GM21381 (cell line): ENCODE data around the gene SMIM38.
"Not testable (repeated sequence)": the region's sequence is repeated elsewhere in the genome, so short reads cannot be mapped to it uniquely, and the experiment has no call there.

Experiments used
- ATAC-seq: cut with Tn5 transposase; IDR thresholded peaks from one replicate; pipeline ENCODE4 v1.9.1; 2021; ENCODE audit warnings: mild to moderate bottlenecking, moderate library complexity; ENCODE audit not compliant: unreplicated experiment

Gene SMIM38

GRCh38 chr11:69137151-69137844, 18.4 kb upstream of the SMIM38 start:
- no peak for ATAC-seq

DNA sequence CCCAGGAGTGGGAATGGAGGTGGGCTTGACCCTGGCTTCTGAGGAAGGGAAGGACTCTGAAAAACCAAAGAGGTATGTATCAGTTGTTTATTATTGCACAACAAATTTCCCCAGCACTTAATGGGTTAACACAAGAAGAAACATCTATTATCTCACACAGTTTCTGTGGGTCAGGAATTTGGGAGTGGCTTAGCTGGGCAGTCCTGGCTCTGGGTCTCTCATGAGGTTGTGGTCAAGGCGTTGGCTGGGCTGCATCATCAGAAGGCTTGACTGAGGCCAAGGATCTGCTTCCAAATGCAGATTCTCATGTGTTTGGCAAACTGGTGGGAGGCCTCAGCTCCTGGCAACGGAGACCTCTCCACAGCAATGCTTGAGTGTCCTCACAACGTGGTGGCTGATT, 17.5 kb upstream of the SMIM38 start:
- ATAC-seq = no peak

DNA sequence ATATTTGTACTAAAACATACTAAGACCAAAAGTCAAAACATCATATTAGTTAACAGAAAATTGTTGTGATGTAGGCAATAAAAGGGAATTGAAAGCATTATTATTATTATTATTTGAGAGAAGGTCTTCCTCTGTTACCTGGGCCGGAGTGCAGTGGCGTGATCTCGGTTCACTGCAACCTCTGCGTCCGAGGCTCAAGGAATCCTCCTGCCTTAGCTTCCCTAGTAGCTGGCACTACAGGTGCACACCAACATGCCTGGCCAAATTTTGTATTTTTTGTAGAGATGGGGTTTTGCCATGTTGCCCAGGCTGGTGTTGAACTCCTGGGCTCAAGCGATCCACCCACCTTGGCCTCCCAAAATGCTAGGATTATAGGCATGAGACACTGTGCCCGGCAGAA, 15.6 kb upstream of the SMIM38 start:
- ATAC-seq = not testable (repeated sequence)

DNA sequence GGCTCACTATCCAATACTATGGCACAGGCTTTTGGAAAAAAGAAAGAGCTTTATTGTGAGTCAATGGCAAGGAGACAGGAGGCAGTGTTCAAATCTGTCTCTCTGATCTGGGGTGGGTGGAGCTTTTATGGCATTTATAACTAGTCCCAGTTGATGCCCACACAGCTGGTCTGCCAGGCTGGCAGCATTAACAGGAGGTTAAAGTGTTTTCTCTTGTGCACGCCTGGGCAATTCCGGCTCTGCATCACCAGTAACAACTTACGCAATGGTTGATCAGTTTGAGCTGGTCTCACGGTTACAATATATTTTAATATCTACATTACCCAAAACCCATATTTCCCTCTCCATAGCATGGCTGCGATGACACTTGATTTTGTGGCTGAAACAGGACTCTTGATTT, 15.1 kb upstream of the SMIM38 start:
- no peak for ATAC-seq

DNA sequence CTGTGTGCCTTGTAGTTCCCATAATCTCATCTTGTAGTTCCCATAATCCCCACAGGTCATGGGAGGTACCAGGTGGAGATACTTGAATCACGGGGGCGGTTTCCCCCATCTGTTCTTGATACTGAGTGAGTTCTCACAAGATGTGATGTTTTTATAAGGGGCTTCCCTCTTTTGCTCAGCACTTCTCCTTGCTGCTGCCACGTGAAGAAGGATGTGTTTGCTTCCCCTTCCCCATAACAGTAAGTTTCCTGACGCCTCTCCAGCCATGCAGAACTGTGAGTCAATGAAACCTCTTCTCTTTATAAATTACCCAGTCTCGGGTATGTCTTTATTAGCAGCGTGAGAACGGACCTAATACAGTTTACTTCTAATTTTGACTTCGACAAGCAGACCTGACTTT, 14.0 kb upstream of the SMIM38 start:
- ATAC-seq = no peak

- ATAC-seq = no peak
These were observed 12.8 kb upstream of the SMIM38 start for GRCh38 chr11:69142895-69143294.

- no peak for ATAC-seq
These were observed 11.3 kb upstream of the SMIM38 start for GRCh38 chr11:69144316-69145049.

- no peak for ATAC-seq
These were observed 10.7 kb upstream of the SMIM38 start for GRCh38 chr11:69145050-69145380.

DNA sequence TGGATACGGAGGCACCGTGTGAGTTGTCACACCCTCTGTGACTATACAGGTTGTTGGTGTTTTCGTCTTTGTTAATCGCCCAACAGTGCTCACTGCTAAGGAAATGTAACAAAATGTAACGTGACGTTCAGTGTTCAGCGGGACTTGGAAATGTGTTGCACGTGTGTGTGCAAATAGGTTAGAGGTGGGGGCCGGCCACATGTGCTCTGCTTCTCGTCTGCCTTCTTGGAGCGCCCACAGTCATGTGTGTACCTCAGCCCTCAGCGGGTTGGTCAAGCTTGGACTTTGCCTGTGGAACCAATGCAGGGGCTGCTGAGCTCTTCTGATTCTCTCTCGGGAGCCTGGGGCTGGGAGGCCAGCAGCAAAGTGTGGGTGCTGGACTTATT, 7.4 kb upstream of the SMIM38 start:
- ATAC-seq = no peak

DNA sequence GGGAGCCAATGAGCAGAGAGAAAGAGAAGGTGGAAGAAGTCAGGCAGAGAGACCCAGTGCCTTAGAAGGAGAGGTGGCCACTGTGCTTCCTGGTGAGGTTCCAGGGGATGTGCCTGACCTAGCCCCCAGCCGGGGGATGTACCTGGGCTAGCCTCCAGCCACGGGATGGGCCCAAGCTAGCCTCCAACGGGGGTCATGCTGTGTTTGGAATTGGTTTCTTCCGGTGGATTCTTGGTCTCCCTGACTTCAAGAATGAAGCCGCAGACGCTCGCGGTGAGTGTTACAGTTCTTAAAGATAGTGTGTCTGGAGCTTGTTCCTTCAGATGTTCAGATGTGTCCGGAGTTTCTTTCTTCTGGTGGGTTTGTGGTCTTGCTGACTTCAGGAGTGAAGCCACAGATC, 6.9 kb upstream of the SMIM38 start:
- ATAC-seq = no peak

- not testable (repeated sequence) for ATAC-seq
These were observed 6.2 kb upstream of the SMIM38 start for GRCh38 chr11:69149338-69150045.

- no peak for ATAC-seq
These were observed 5.6 kb upstream of the SMIM38 start for GRCh38 chr11:69150175-69150574.

DNA sequence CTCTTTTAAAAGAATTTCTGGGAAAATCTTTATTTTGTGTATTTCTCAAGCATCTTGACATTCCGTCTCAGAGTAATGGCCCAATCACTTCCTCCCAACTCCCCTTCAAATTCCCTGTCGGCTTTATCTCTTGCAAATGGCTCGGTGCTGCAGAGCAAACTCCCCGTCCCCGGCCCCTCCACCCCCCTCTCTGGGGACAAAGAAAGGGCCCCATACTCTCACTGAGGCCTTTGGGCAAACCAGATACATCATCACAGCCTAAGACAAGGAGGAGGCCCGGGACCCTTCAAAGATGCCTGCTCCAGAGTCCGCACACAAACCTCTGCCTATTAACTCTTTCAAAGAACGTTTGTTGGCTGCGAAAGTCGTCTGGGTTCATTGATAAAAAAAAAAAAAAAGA, 3.9 kb upstream of the SMIM38 start:
- ATAC-seq = no peak

GRCh38 chr11:69152733-69153421, 2.9 kb upstream of the SMIM38 start:
- ATAC-seq = no peak

DNA sequence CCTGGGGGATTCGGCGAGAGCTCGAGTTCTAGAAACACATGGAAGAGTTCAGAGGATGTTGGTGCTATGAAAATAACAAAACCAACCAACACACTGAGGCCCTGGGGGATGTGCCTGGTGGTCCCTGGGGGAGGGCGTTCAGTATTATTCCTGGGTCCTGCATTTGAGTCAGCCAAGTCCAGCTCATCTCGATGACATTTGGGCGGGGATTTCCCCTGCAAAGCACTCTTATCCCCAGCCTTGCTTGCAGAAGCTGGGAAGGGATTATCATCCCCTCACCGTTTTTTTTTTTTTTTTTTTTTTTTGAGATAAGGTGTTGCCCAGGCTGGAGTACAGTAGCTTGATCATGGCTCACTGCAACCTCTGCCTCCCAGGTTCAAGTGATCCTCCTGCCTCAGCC, 2.1 kb upstream of the SMIM38 start:
- no peak for ATAC-seq

GRCh38 chr11:69154211-69154913, 1.4 kb upstream of the SMIM38 start:
- ATAC-seq = no peak

DNA sequence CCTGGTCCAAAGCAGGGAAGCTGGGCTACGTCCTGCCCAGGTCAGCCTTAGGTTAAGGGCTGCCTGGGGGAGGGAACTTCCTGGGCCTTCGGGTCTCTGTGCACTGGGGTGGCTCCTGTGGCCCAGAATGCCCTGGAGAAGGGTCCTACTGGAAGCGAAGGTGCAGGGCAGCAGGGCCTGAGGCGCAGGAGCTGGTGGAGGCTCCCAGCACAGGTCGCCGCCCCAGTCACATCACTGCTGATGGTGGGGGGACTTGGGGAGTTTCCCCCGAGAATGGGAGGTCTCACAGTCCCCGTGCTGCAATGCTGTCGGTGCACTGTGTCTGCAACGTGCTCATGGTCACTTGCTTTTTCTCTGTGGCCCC, 815 bp upstream of the SMIM38 start:
- no peak for ATAC-seq

- no peak for ATAC-seq
These were observed 502 bp downstream of the SMIM38 start for GRCh38 chr11:69156235-69156639.

DNA sequence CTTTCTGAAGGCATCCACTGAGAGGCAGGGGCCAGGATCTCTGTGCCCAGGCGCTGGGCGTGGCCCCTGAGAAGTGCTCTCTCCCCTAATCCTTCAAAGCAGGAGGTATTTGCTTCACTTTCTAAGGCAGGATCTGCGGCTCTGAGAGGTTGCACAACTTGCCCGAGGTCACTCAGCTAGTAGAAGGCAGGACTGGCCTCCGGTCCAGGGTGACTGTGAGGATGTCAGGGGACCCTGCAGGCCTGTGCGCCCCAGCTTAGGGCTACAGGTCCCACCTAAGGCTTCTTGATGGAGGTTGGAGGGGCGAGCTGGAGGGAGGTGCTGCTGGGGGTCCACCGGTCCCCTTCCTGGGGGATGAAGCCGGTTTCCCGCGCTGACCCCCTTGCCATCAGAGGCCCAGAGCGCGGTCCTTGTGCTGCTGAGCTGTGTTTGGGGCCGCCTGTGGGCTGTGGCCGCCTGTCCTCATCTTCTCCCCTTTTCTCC, 979 bp downstream of the SMIM38 start:
- ATAC-seq = no peak

DNA sequence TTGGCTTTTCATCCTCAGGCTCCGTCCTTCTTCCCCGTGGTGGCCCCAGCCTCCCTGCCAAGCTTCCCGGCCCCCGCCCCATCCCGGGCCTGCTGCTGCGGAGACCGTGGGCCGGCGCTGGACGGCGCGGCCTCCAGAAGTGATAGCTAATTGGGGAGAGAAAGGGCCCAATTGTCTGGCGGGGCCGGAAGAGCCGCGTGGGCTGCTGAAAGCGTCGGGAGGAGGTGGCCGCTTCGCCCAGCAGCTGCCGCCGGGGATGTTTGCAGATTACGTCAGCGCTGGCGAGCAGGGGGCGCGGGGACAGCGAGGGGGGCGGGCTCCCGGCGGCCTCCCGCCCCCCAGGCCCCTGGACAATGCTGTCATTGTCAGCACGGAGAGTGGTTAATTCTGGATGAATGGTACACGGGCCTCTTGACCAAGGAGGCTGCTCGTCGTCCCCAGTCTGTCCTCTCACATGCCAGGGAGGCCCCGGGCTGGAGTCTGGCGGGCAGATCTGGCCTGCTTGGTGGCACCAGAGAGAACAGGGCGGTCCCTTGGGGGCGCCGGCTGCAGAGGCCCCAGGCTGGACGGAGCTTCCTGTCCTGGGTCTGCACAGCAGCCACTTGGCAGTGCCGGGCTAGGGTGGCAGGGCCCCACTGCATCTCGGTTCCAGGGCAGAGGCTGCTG, 1.6 kb downstream of the SMIM38 start:
- ATAC-seq = no peak
